K562 treated with DMSO at 1 percent for 48 hours (cell line): ENCODE data around the gene TIRAP. TPM values are rescaled to one million over a fixed set of nuclear protein-coding genes. Genes with fewer than 3 reads are reported as not detected.

Experiments used
- total RNA-seq: library from RNA; unstranded; fragments of 300-600 nt; gene quantifications from 2 replicates; pipeline ENCODE4 v1.2.3, GENCODE V29; 2022; ENCODE audit warnings: low replicate concordance; ENCODE audit errors: extremely low read depth

Gene TIRAP, protein sequence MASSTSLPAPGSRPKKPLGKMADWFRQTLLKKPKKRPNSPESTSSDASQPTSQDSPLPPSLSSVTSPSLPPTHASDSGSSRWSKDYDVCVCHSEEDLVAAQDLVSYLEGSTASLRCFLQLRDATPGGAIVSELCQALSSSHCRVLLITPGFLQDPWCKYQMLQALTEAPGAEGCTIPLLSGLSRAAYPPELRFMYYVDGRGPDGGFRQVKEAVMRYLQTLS
- total RNA-seq: not detected in 2 replicates

GRCh38 chr11:126282736-126283591 is at the start of gene TIRAP:
TSS of gene TIRAP (plus strand) at chr11:126283093. CDS start at chr11:126290895, 7,802 bp downstream.

GRCh38 chr11:126268708-126269579 is 13.9 kb upstream of the TIRAP start, which contains the start of the genes FOXRED1 and SRPRA:
TSS of gene FOXRED1 (plus strand) at chr11:126269154. CDS start at chr11:126269207, 53 bp downstream.
TSS of gene SRPRA (minus strand) at chr11:126268895. CDS start at chr11:126268804, 91 bp downstream.

GRCh38 chr11:126303623-126304456 is 20.9 kb downstream of the TIRAP start, which contains the start of gene DCPS:
TSS of gene DCPS (plus strand) at chr11:126304060. CDS start at chr11:126304081, 21 bp downstream.

Other genes with a start within 250 kb of the TIRAP start
- gene CDON, start 220.2 kb upstream of the TIRAP start, total RNA-seq: not detected in 2 replicates
- not detected in 2 replicates for gene RPUSD4, start 71.4 kb upstream of the TIRAP start, total RNA-seq
- gene FAM118B, start 71.3 kb upstream of the TIRAP start, total RNA-seq: not detected in 2 replicates
- gene SRPRA, start 14.2 kb upstream of the TIRAP start, total RNA-seq: not detected in 2 replicates
- not detected in 2 replicates for gene FOXRED1, start 13.9 kb upstream of the TIRAP start, total RNA-seq
- not detected in 2 replicates for gene DCPS, start 21.0 kb downstream of the TIRAP start, total RNA-seq
- not detected in 2 replicates for gene ST3GAL4, start 72.6 kb downstream of the TIRAP start, total RNA-seq